H9 (cell line): Measurements from ENCODE around the gene ZNF613. TPM values are rescaled to one million over a fixed set of nuclear protein-coding genes. Genes with fewer than 3 reads are reported as not detected.

Experiments
- DNase-seq: peaks from one replicate; pipeline ENCODE4 v3.0.0-alpha.2; 2017
- H2AFZ ChIP-seq: one replicate; pipeline ENCODE4 v1.6.1; 2013; ENCODE audit warnings: mild to moderate bottlenecking, low read length, control low read depth, moderate library complexity
- H2AK5ac ChIP-seq: 2 replicates; pipeline ENCODE4 v1.6.1; 2013; ENCODE audit warnings: low read length, control low read depth, mixed read lengths; ENCODE audit not compliant: insufficient read length
- H2BK120ac ChIP-seq: one replicate; pipeline ENCODE4 v1.6.1; 2013; ENCODE audit warnings: low read depth, mild to moderate bottlenecking, low read length, control low read depth, inconsistent platforms; ENCODE audit not compliant: poor library complexity, severe bottlenecking
- H2BK12ac ChIP-seq: 2 replicates; pipeline ENCODE4 v1.6.1; 2013; ENCODE audit warnings: low read length, control low read depth, mixed read lengths, low read depth; ENCODE audit not compliant: insufficient read length
- H2BK15ac ChIP-seq: 2 replicates; pipeline ENCODE4 v1.6.1; 2013; ENCODE audit warnings: low read depth, low read length, control low read depth
- H2BK20ac ChIP-seq: one replicate; pipeline ENCODE4 v1.6.1; 2013; ENCODE audit warnings: low read depth, mild to moderate bottlenecking, low read length, control low read depth, inconsistent platforms; ENCODE audit not compliant: poor library complexity, severe bottlenecking
- H2BK5ac ChIP-seq: 2 replicates; pipeline ENCODE4 v1.6.1; 2013; ENCODE audit warnings: low read length, control low read depth, mixed read lengths; ENCODE audit not compliant: insufficient read length
- H3K14ac ChIP-seq: 2 replicates; pipeline ENCODE4 v1.6.1; 2013; ENCODE audit warnings: low read length, control low read depth; ENCODE audit not compliant: insufficient read depth
- H3K18ac ChIP-seq: 2 replicates; pipeline ENCODE4 v1.6.1; 2013; ENCODE audit warnings: low read depth, mild to moderate bottlenecking, mixed read lengths, low read length, control low read depth; ENCODE audit not compliant: insufficient read length
- H3K23ac ChIP-seq: 2 replicates; pipeline ENCODE4 v1.6.1; 2013; ENCODE audit warnings: low read length, control low read depth, mixed read lengths, low read depth; ENCODE audit not compliant: insufficient read length
- H3K23me2 ChIP-seq: 2 replicates; pipeline ENCODE4 v1.6.1; 2013; ENCODE audit warnings: low read depth, mild to moderate bottlenecking, mixed read lengths, low read length, control low read depth; ENCODE audit not compliant: insufficient read length, poor library complexity, severe bottlenecking
- H3K27ac ChIP-seq: 2 replicates; pipeline ENCODE4 v1.5.1; 2013; ENCODE audit warnings: low read length, control low read depth, mixed read lengths, low read depth; ENCODE audit not compliant: insufficient read length
- H3K27me3 ChIP-seq: 2 replicates; pipeline ENCODE4 v1.6.1; 2013; ENCODE audit warnings: low read length, control low read depth, inconsistent platforms; ENCODE audit not compliant: insufficient read depth
- H3K4ac ChIP-seq: 2 replicates; pipeline ENCODE4 v1.6.1; 2013; ENCODE audit warnings: low read depth, mild to moderate bottlenecking, control low read depth, inconsistent platforms, low read length, moderate library complexity
- H3K4me1 ChIP-seq: 2 replicates; pipeline ENCODE4 v1.6.1; 2013; ENCODE audit warnings: low read length, control low read depth, inconsistent platforms; ENCODE audit not compliant: insufficient read depth
- H3K4me2 ChIP-seq: 2 replicates; pipeline ENCODE4 v1.6.1; 2013; ENCODE audit warnings: low read length, control low read depth, mixed read lengths; ENCODE audit not compliant: insufficient read length, insufficient read depth
- H3K56ac ChIP-seq: 2 replicates; pipeline ENCODE4 v1.6.1; 2013; ENCODE audit warnings: low read depth, mild to moderate bottlenecking, mixed read lengths, low read length, control low read depth; ENCODE audit not compliant: insufficient read length
- H3K79me1 ChIP-seq: 2 replicates; pipeline ENCODE4 v1.6.1; 2013; ENCODE audit warnings: low read depth, mild to moderate bottlenecking, moderate library complexity, low read length, control low read depth, inconsistent platforms; ENCODE audit not compliant: insufficient read depth, poor library complexity, severe bottlenecking
- H3K79me2 ChIP-seq: 2 replicates; pipeline ENCODE4 v1.6.1; 2013; ENCODE audit warnings: low read length, control low read depth, inconsistent platforms; ENCODE audit not compliant: insufficient read depth
- H3K9ac ChIP-seq: 2 replicates; pipeline ENCODE4 v1.6.1; 2013; ENCODE audit warnings: low read length, control low read depth, mixed read lengths; ENCODE audit not compliant: insufficient read length; ENCODE audit errors: extremely low read depth
- H3K9me3 ChIP-seq: one replicate; pipeline ENCODE4 v1.6.1; 2013; ENCODE audit warnings: low read depth, low read length, inconsistent platforms; ENCODE audit not compliant: control insufficient read depth
- H3T11ph ChIP-seq: one replicate; pipeline ENCODE4 v1.6.1; 2013; ENCODE audit warnings: mild to moderate bottlenecking, low read length, control low read depth, inconsistent platforms
- H4K20me1 ChIP-seq: one replicate; pipeline ENCODE4 v1.6.1; 2013; ENCODE audit not compliant: control insufficient read depth, insufficient read length, insufficient read depth
- H4K5ac ChIP-seq: 2 replicates; pipeline ENCODE4 v1.6.1; 2013; ENCODE audit warnings: low read depth, mild to moderate bottlenecking, mixed read lengths, low read length, control low read depth; ENCODE audit not compliant: insufficient read length
- H4K8ac ChIP-seq: replicated peaks from 2 replicates; pipeline ENCODE4 v1.6.1; 2013; ENCODE audit warnings: low read length, control low read depth, mixed read lengths, low read depth; ENCODE audit not compliant: insufficient read length
- H4K91ac ChIP-seq: 2 replicates; pipeline ENCODE4 v1.6.1; 2013; ENCODE audit warnings: low read depth, mild to moderate bottlenecking, moderate library complexity, mixed read lengths, low read length, control low read depth; ENCODE audit not compliant: insufficient read length
- H3K27ac Mint-ChIP-seq, 3 experiments: 2 replicates in 2 of 3; 3 replicates in 1 of 3; pipeline ENCODE4 v1.8.0; 2020 to 2021; ENCODE audit warnings: mixed read lengths in 3 of 3, mild to moderate bottlenecking in 1 of 3, moderate library complexity in 1 of 3
- H3K27me3 Mint-ChIP-seq: 2 replicates; pipeline ENCODE4 v1.8.0; 2021; ENCODE audit warnings: low read depth, mild to moderate bottlenecking, moderate library complexity, mixed read lengths
- H3K36me3 Mint-ChIP-seq, 3 experiments: 2 replicates in 2 of 3; 3 replicates in 1 of 3; pipeline ENCODE4 v1.8.0; 2020 to 2021; ENCODE audit warnings: low read depth in 3 of 3, mixed read lengths in 3 of 3; ENCODE audit not compliant: insufficient read depth in 1 of 3
- H3K4me1 Mint-ChIP-seq, 2 experiments: 2 replicates each; pipeline ENCODE4 v1.8.0; 2020; ENCODE audit warnings: mixed read lengths in 2 of 2
- H3K4me3 Mint-ChIP-seq, 2 experiments: 2 replicates in 1 of 2; 3 replicates in 1 of 2; pipeline ENCODE4 v1.8.0; 2020 to 2021; ENCODE audit warnings: mild to moderate bottlenecking in 2 of 2, mixed read lengths in 2 of 2, moderate library complexity in 1 of 2
- H3K9me3 Mint-ChIP-seq, 2 experiments: 2 replicates in 1 of 2; 3 replicates in 1 of 2; pipeline ENCODE4 v1.8.0; 2020; ENCODE audit warnings: mild to moderate bottlenecking in 2 of 2, mixed read lengths in 2 of 2, moderate library complexity in 1 of 2
- CTCF ChIP-seq: fragments of 200-600 bp; sonication (generic); conservative IDR thresholded peaks from 3 replicates; pipeline ENCODE4 v1.8.0; 2021; ENCODE audit warnings: antibody characterized with exemption, mild to moderate bottlenecking
- WGBS: extraction: QIAGEN DNeasy Blood & Tissue Kit; methylation state at CpG from one replicate; pipeline ENCODE4 v1.1.7; 2013; ENCODE audit warnings: missing lambda C conversion rate, low lambda C conversion rate, mixed read lengths; ENCODE audit not compliant: insufficient read length; ENCODE audit errors: extremely low coverage; 5-methylcytosine and 5-hydroxymethylcytosine counted together
- total RNA-seq: library from RNA; stranded (reverse); gene quantifications from 2 replicates; pipeline ENCODE4 v1.2.1, GENCODE V29; 2021

The ZNF613 gene
- total RNA-seq, 1 experiment from 2014 or later, result 20.6 TPM

GRCh38 chr19:51983361-51983760, 56.1 kb downstream of the ZNF613 start:
- peaks cover 44 to 67% of the 10 kb centered on the region in 2 experiments for H3K9me3 Mint-ChIP-seq
- Histone ChIP-seq H2AK5ac (no peak overlapping the region), H3K23ac (no peak overlapping the region), H3K27me3 (no peaks in the 10 kb centered on the region), H2BK12ac (no peak overlapping the region), H4K8ac (no peak overlapping the region), H3K4ac (no peak overlapping the region), H3T11ph (no peak overlapping the region), H3K4me1 (no peaks in the 10 kb centered on the region; the same call in 1 of the 2 replicates), H2BK20ac (no peak overlapping the region), H2AFZ (no peak overlapping the region), H3K4me2 (no peak overlapping the region), H2BK15ac (no peak overlapping the region), H4K91ac (no peak overlapping the region), H3K9me3 (peaks cover 11% of the 10 kb centered on the region), H3K18ac (no peak overlapping the region), H2BK120ac (no peak overlapping the region), H4K20me1 (no peaks in the 10 kb centered on the region), H2BK5ac (no peak overlapping the region), H3K9ac (no peak overlapping the region), H3K14ac (no peak overlapping the region), H3K27ac (no peak overlapping the region), H3K79me1 (no peaks in the 10 kb centered on the region), H3K23me2 (peaks cover 8% of the 10 kb centered on the region), H3K79me2 (peaks cover 7% of the 10 kb centered on the region; the same call in 1 of the 2 replicates), H3K56ac (no peak overlapping the region), H4K5ac (no peak overlapping the region)
- H3K27ac Mint-ChIP-seq, result no peak overlapping the region
- no peak for DNase-seq
- no peak overlapping the region for H3K4me3 Mint-ChIP-seq
- no peak for TF ChIP-seq CTCF
- WGBS, result no CpG with 5 or more reads among the region's 4 CpGs
- peaks cover 43 to 54% (median 45%) of the 10 kb centered on the region in 3 experiments for H3K36me3 Mint-ChIP-seq
- peaks cover 4 to 8% of the 10 kb centered on the region in 2 experiments for H3K4me1 Mint-ChIP-seq
- peaks cover 2% of the 10 kb centered on the region for H3K27me3 Mint-ChIP-seq
